K562 (cell line): Measurements from ENCODE around the gene RHBDF2. TPM values are rescaled to one million over a fixed set of nuclear protein-coding genes. Genes with fewer than 3 reads are reported as not detected.
A peak's percentile ranks its signal among the peaks of the same experiment; 100 is the strongest.

Experiments used
- BACH1 ChIP-seq: fragments of 200-800 bp; sonication (Bioruptor generic); IDR thresholded peaks from 2 replicates; pipeline ENCODE4 v1.6.1; 2016; ENCODE audit warnings: missing genetic modification characterization, missing compliant biosample characterization
- CHD4 ChIP-seq: fragments of 200-600 bp; sonication (generic); IDR thresholded peaks from 3 replicates; pipeline ENCODE4 v1.6.1; 2012; ENCODE audit warnings: low read depth, mild to moderate bottlenecking, mixed read lengths, low read length, inconsistent platforms; ENCODE audit not compliant: insufficient read depth, insufficient replicate concordance, poor library complexity, severe bottlenecking
- EGR1 ChIP-seq: fragments of 450-650 bp; conservative IDR thresholded peaks from 2 replicates; pipeline ENCODE4 v1.6.1; 2017; ENCODE audit warnings: mild to moderate bottlenecking
- HDAC2 ChIP-seq: fragments of 450-650 bp; IDR thresholded peaks from 2 replicates; pipeline ENCODE4 v1.6.1; 2016; ENCODE audit warnings: mild to moderate bottlenecking
- HDAC8 ChIP-seq: fragments of 450-650 bp; IDR thresholded peaks from 2 replicates; pipeline ENCODE4 v1.6.1; 2016; ENCODE audit warnings: mild to moderate bottlenecking, missing genetic modification characterization, moderate library complexity, missing compliant biosample characterization
- NBN ChIP-seq: fragments of 450-650 bp; IDR thresholded peaks from 2 replicates; pipeline ENCODE4 v1.6.1; 2016; ENCODE audit warnings: low read depth, mild to moderate bottlenecking
- NCOA1 ChIP-seq: fragments of 450-650 bp; IDR thresholded peaks from 2 replicates; pipeline ENCODE4 v1.6.1; 2016; ENCODE audit warnings: low read depth
- PHF21A ChIP-seq: fragments of 450-650 bp; IDR thresholded peaks from 2 replicates; pipeline ENCODE4 v1.6.1; 2017; ENCODE audit warnings: low read depth, borderline replicate concordance
- POLR2G ChIP-seq: fragments of 200-400 bp; formaldehyde crosslinking; IDR thresholded peaks from 2 replicates; pipeline ENCODE4 v1.6.1; 2017; ENCODE audit warnings: low read depth, mild to moderate bottlenecking, antibody characterized with exemption, low read length, moderate library complexity
- RAD21 ChIP-seq, 2 experiments: fragments of 250-450 bp in 1 of 2; fragments of 450-650 bp in 1 of 2; sonication (Bioruptor Pico) in 1 of 2; formaldehyde crosslinking in 1 of 2; IDR thresholded peaks in 1 of 2; conservative IDR thresholded peaks in 1 of 2; 2 replicates each; pipeline versions ENCODE4 v1.4.0 to v1.8.0; 2020 to 2022; ENCODE audit warnings: mild to moderate bottlenecking in 2 of 2, moderate library complexity in 1 of 2
- SRSF1 ChIP-seq: fragments of 200-400 bp; formaldehyde crosslinking; IDR thresholded peaks from 2 replicates; pipeline ENCODE4 v1.6.1; 2017; ENCODE audit warnings: mild to moderate bottlenecking, low read depth, low read length, moderate library complexity
- ZBTB7A ChIP-seq: IDR thresholded peaks from 2 replicates; pipeline ENCODE4 v1.6.1; 2011; ENCODE audit warnings: low read depth, mild to moderate bottlenecking, low read length, moderate library complexity, borderline replicate concordance; ENCODE audit not compliant: control insufficient read depth
- ZNF224 ChIP-seq: sonication (generic); formaldehyde crosslinking; IDR thresholded peaks from 2 replicates; pipeline ENCODE4 v1.8.0; 2022; ENCODE audit warnings: mild to moderate bottlenecking, missing genetic modification reagents
- ZNF23 ChIP-seq: fragments of 250-450 bp; sonication (Bioruptor Pico); IDR thresholded peaks from 2 replicates; pipeline ENCODE4 v1.4.0; 2020; ENCODE audit warnings: mild to moderate bottlenecking
- ZNF263 ChIP-seq: sonication (generic); formaldehyde crosslinking; IDR thresholded peaks from 2 replicates; pipeline ENCODE4 v1.8.0; 2022; ENCODE audit warnings: mild to moderate bottlenecking, missing genetic modification reagents, borderline replicate concordance
- polyA plus RNA-seq, 8 experiments: library from polyadenylated mRNA; depleted of rRNA in 4 of 8; stranded (reverse) in 5 of 8; unstranded in 3 of 8; fragments of >200 nt; fragmentation: Nextera tagmentation in 2 of 8; fragmentation: Illumina TruSeq in 1 of 8; extraction: Ambion mirVana in 2 of 8; extraction: Trizol in 1 of 8; gene quantifications; 2 replicates each; pipeline versions ENCODE4 v1.2.1 to v1.2.3, GENCODE V29; 2011 to 2014; ENCODE audit warnings: inconsistent platforms in 1 of 8, missing spikeins in 1 of 8
- total RNA-seq, 7 experiments: library from RNA; depleted of rRNA in 6 of 7; stranded (reverse); fragments of >200 nt in 6 of 7; fragmentation: Illumina TruSeq in 2 of 7; extraction: Trizol in 2 of 7; gene quantifications; 2 replicates each; pipeline versions ENCODE4 v1.2.1 to v1.2.3, GENCODE V29; 2011 to 2021; ENCODE audit warnings: low replicate concordance in 1 of 7
- TF ChIP-seq, protein P1 (sequence below): IDR thresholded peaks from 2 replicates; pipeline ENCODE4 v1.6.1; 2016; ENCODE audit warnings: missing genetic modification characterization, missing compliant biosample characterization
- TF ChIP-seq, protein P2 (sequence below): fragments of 450-650 bp; IDR thresholded peaks from 2 replicates; pipeline ENCODE4 v1.6.1; 2017; ENCODE audit warnings: mild to moderate bottlenecking, moderate library complexity
- TF ChIP-seq, protein P3 (sequence below): fragments of 250-450 bp; sonication (Bioruptor Pico); IDR thresholded peaks from 2 replicates; pipeline ENCODE4 v1.8.0; 2021; ENCODE audit warnings: moderate library complexity, mild to moderate bottlenecking, inconsistent platforms

RHBDF2 gene
- total and polyA plus RNA-seq, 9 of the 15 experiments (the other 6 are each of a cell fraction or from before 2014, with no cell fraction given), result 0.04 to 2.8 (median 1.1) TPM

DNA sequence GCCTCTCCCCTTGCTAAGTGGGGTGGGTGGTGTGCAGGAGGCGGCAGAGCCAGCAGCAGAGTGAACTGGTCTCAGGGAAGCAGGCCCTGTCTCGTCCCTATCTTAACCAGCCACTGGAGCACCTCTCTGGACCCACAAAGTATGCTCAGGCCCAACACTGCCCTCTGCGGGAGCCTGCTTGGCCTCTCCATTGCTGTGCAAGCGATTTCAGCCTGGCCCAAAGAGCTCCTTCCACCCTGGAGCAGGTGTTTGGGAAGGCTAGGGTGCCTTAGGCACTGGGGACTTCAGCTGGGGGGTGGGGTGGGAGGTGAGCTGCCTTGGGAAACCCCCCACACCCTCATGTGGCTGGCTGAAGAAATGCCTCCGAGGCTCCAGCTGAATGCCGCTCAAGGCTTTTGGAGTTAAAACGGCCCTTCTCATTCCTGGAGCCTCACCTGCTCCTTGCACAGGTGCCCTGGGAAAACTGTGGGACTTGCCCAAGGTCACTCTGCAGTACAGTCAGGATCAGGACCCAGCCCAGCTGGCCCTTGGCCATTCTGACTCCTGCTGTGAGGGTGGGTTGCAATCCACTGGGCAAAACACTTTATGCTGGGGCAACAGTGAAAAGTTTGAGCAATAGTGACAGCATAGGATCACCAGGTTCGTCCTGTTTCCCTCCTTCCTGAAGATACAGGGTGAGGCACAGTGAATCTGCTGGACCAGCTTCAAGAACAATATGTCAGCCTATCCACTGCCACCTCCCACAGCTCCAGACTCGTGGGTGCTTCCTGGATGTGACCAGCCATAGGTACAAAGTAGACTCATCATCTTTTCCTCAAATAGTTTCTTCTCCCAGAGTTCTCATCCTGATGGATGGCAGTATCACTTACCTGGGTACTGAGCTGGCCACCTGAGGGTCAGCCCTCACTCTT is 42.4 kb downstream of the RHBDF2 start (continued):
- no peak for TF ChIP-seq NCOA1
- no peak for TF ChIP-seq HDAC8 (tag)
- TF ChIP-seq ZNF263 (CRISPR knock-in tag), result peak; percentile 69; the same call in 1 of the 2 replicates
- TF ChIP-seq, protein P1, sequence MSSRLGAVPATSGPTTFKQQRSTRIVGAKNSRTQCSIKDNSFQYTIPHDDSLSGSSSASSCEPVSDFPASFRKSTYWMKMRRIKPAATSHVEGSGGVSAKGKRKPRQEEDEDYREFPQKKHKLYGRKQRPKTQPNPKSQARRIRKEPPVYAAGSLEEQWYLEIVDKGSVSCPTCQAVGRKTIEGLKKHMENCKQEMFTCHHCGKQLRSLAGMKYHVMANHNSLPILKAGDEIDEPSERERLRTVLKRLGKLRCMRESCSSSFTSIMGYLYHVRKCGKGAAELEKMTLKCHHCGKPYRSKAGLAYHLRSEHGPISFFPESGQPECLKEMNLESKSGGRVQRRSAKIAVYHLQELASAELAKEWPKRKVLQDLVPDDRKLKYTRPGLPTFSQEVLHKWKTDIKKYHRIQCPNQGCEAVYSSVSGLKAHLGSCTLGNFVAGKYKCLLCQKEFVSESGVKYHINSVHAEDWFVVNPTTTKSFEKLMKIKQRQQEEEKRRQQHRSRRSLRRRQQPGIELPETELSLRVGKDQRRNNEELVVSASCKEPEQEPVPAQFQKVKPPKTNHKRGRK (tag), result no peak
- no peak for TF ChIP-seq PHF21A
- TF ChIP-seq EGR1, result no peak
- TF ChIP-seq POLR2G, result no peak
- TF ChIP-seq, protein P2, sequence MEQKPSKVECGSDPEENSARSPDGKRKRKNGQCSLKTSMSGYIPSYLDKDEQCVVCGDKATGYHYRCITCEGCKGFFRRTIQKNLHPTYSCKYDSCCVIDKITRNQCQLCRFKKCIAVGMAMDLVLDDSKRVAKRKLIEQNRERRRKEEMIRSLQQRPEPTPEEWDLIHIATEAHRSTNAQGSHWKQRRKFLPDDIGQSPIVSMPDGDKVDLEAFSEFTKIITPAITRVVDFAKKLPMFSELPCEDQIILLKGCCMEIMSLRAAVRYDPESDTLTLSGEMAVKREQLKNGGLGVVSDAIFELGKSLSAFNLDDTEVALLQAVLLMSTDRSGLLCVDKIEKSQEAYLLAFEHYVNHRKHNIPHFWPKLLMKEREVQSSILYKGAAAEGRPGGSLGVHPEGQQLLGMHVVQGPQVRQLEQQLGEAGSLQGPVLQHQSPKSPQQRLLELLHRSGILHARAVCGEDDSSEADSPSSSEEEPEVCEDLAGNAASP, result no peak
- TF ChIP-seq ZBTB7A, result 0 out of 2 replicates have a peak, but pooled peaks have one; percentile 18
- TF ChIP-seq, protein P3, sequence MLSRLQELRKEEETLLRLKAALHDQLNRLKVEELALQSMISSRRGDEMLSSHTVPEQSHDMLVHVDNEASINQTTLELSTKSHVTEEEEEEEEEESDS (CRISPR knock-in tag), result no peak
- TF ChIP-seq SRSF1, result no peak
- no peak for TF ChIP-seq BACH1 (tag)
- peak; percentile 75 to 92 for TF ChIP-seq RAD21 (CRISPR knock-in tag; conservative IDR thresholded peaks at IDR 0.05 in 1 of 2, IDR thresholded peaks at IDR 0.05 in 1 of 2)
- no peak for TF ChIP-seq ZNF224 (CRISPR knock-in tag)
- no peak for TF ChIP-seq HDAC2
- TF ChIP-seq NBN, result 0 out of 2 replicates have a peak, but pooled peaks have one; percentile 25
- no peak for TF ChIP-seq ZNF23 (CRISPR knock-in tag)
- TF ChIP-seq CHD4, result no peak
